NCI-H2029 treated with DMSO at 0.1 percent for 48 hours (cell line): Measurements from ENCODE around the gene CHD1L.
A peak's percentile ranks its signal among the peaks of the same experiment; 100 is the strongest.
"Not testable (repeated sequence)": the region's sequence is repeated elsewhere in the genome, so short reads cannot be mapped to it uniquely, and the experiment has no call there.

ENCODE experiments used
- DNase-seq: peaks from one replicate; lab custom pipeline; 2025; lab: John Stamatoyannopoulos, UW

Gene CHD1L

GRCh38 chr1:147267711-147268110 lies 25.2 kb downstream of the CHD1L start:
- DNase-seq: no peak

GRCh38 chr1:147270721-147271120 lies 28.2 kb downstream of the CHD1L start:
- no peak for DNase-seq

- DNase-seq: no peak
Observed at GRCh38 chr1:147272042-147272441, 29.6 kb downstream of the CHD1L start.

- DNase-seq: peak; percentile 20
Observed at GRCh38 chr1:147273409-147274336, 31.2 kb downstream of the CHD1L start.

- no peak for DNase-seq
Observed at GRCh38 chr1:147281950-147282349, 39.5 kb downstream of the CHD1L start.

- DNase-seq: no peak
Observed at GRCh38 chr1:147283011-147283410, 40.5 kb downstream of the CHD1L start.

- no peak for DNase-seq
Observed at GRCh38 chr1:147287133-147287865, 44.8 kb downstream of the CHD1L start.

GRCh38 chr1:147292012-147292411 lies 49.5 kb downstream of the CHD1L start:
- DNase-seq: no peak

- DNase-seq: no peak
Observed at GRCh38 chr1:147292631-147293251, 50.3 kb downstream of the CHD1L start.

- DNase-seq: no peak
Observed at GRCh38 chr1:147297438-147297837, 55.0 kb downstream of the CHD1L start.

GRCh38 chr1:147305803-147306202 lies 63.3 kb downstream of the CHD1L start:
- not testable (repeated sequence) for DNase-seq

GRCh38 chr1:147316968-147317367 lies 74.5 kb downstream of the CHD1L start:
- DNase-seq: no peak

GRCh38 chr1:147326933-147327687 lies 84.6 kb downstream of the CHD1L start:
- DNase-seq: not testable (repeated sequence)

- DNase-seq: no peak
Observed at GRCh38 chr1:147334292-147334691, 91.8 kb downstream of the CHD1L start.

- no peak for DNase-seq
Observed at GRCh38 chr1:147336291-147336690, 93.8 kb downstream of the CHD1L start.

GRCh38 chr1:147337040-147337630 lies 94.7 kb downstream of the CHD1L start:
- no peak for DNase-seq

- no peak for DNase-seq
Observed at GRCh38 chr1:147338571-147338970, 96.1 kb downstream of the CHD1L start.

GRCh38 chr1:147341246-147341645 lies 98.8 kb downstream of the CHD1L start:
- DNase-seq: no peak
